Gastroesophageal sphincter (tissue), 4 donors: ENCODE results near the gene RRP8. TPM values are rescaled to one million over a fixed set of nuclear protein-coding genes. Genes with fewer than 3 reads are reported as not detected.
A peak's percentile ranks its signal among the peaks of the same experiment; 100 is the strongest.

Experiments
- ATAC-seq: fragments of 150-250 bp; one replicate; pipeline ENCODE4 v1.9.1; 2016; ENCODE audit warnings: mild to moderate bottlenecking, moderate library complexity
- H3K27ac ChIP-seq, 4 donors: fragments of 200-600 bp; sonication (generic) in 3 of 4; 1 replicate in 3 of 4; 2 replicates in 1 of 4; pipeline ENCODE4 v1.5.1; 2016 to 2019
- H3K27me3 ChIP-seq: fragments of 200-600 bp; sonication (generic); one replicate; pipeline ENCODE4 v1.5.1; 2019
- H3K36me3 ChIP-seq, 2 donors: fragments of 200-600 bp; sonication (generic); one replicate each; pipeline ENCODE4 v1.5.1; 2019; ENCODE audit warnings: control low read depth in 1 of 2
- H3K4me1 ChIP-seq, 3 donors: fragments of 200-600 bp; sonication (generic); 1 replicate in 2 of 3; 2 replicates in 1 of 3; pipeline ENCODE4 v1.5.1; 2016 to 2019; ENCODE audit warnings: control low read depth in 2 of 3
- H3K4me3 ChIP-seq, 2 donors: fragments of 200-600 bp; sonication (generic); one replicate each; pipeline ENCODE4 v1.5.1; 2019; ENCODE audit warnings: mild to moderate bottlenecking in 1 of 2, moderate library complexity in 1 of 2
- H3K9me3 ChIP-seq, 3 donors: fragments of 200-600 bp; sonication (generic); one replicate each; pipeline ENCODE4 v1.5.1; 2017 to 2019; ENCODE audit warnings: control low read depth in 2 of 3
- CTCF ChIP-seq, 4 experiments: fragments of 200-600 bp in 2 of 4; fragments of 450-650 bp in 2 of 4; sonication (generic) in 1 of 4; IDR thresholded peaks; one replicate each; pipeline ENCODE4 v1.5.1; 2017 to 2019; ENCODE audit warnings: antibody characterized with exemption in 4 of 4, mild to moderate bottlenecking in 2 of 4, moderate library complexity in 2 of 4
- EP300 ChIP-seq: sonication (generic); formaldehyde crosslinking; IDR thresholded peaks from one replicate; pipeline ENCODE4 v1.6.1; 2017; ENCODE audit warnings: antibody characterized with exemption, mild to moderate bottlenecking
- POLR2A ChIP-seq, 2 donors: fragments of 450-650 bp; IDR thresholded peaks; one replicate each; pipeline ENCODE4 v1.6.1; 2017; ENCODE audit warnings: antibody characterized with exemption in 2 of 2, mild to moderate bottlenecking in 2 of 2, moderate library complexity in 1 of 2
- POLR2AphosphoS5 ChIP-seq: sonication (generic); formaldehyde crosslinking; IDR thresholded peaks from one replicate; pipeline ENCODE4 v1.6.1; 2017; ENCODE audit warnings: antibody characterized with exemption
- whole genome bisulfite sequencing, 2 donors: methylation state at CpG; one replicate each; pipeline ENCODE4 v1.1.5; 2018; ENCODE audit warnings: low coverage in 1 of 2; 5-methylcytosine and 5-hydroxymethylcytosine counted together
- total RNA-seq, 4 donors: library from RNA; depleted of rRNA; stranded (reverse); fragments of >200 nt; gene quantifications; one replicate each; pipeline ENCODE4 v1.1.0, GENCODE V29; 2016

RRP8 gene
- total RNA-seq, 4 donors from 2014 or later = 25.7 to 32.4 (median 28.1) TPM

DNA sequence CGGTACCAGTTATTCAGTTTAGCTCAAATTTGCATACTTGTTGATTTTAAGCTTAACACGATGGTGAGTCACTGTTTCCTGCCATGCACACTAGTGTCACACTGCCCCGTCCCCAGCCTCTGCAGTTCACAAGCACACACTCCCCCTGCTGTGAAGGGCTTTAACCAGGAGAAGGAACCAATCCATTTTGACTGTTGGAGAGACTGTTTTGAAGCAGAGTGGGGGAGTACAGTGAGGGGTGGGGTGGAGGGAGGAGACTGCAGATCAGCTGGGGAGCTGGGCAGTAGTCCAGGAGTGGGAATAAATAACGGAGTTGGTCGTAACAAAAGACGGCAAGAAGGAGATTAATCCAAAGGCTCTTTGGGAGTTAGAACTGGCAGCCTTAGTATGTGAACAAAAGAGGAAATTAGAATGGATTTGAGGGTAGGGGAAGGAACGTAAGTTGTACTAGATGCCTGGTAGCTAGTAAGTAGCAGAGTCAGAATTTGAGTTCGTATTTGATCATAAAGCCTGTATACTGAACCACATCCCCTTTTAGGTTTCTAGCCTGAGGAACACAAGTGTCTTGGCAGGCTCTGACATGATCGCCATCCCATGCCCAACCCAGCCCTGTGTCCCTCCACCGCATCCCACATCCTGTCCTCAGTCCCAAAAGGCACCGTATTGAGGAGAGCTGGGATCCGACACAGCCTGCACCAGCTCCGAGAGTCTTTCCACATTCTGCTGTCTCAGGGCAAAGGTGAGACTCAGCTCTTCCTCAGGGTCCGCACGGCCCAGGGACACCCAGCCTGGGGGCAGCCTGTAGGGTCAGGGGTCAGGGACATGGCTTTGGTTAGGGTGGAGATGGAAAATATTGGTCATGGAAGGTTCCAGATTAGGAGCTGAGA is 14.9 kb upstream of the RRP8 start:
- TF ChIP-seq POLR2A (IDR thresholded peaks at IDR 0.05) = peak in 1 of 2 donors; percentile 19
- no peak for TF ChIP-seq EP300
- TF ChIP-seq POLR2AphosphoS5 = peak; percentile 82
- TF ChIP-seq CTCF (IDR thresholded peaks at IDR 0.05) = peak in 2 of 4 experiments; percentile 10 to 20
- WGBS, 2 donors = 6 to 10% methylated on average over 8 to 9 of the region's 15 CpGs
- Histone ChIP-seq H3K27me3 (no peaks in the 10 kb centered on the region), H3K27ac (peak overlapping the region; percentile 75 to 94 (median 92)), H3K9me3 (no peaks in the 10 kb centered on the region), H3K4me3 (peak overlapping the region; percentile 70 to 77), H3K36me3 (peaks cover 0 to 41% of the 10 kb centered on the region in 2 donors), H3K4me1 (peaks cover 0 to 36% (median 15%) of the 10 kb centered on the region in 3 donors)
- peak; percentile 5 for ATAC-seq

DNA sequence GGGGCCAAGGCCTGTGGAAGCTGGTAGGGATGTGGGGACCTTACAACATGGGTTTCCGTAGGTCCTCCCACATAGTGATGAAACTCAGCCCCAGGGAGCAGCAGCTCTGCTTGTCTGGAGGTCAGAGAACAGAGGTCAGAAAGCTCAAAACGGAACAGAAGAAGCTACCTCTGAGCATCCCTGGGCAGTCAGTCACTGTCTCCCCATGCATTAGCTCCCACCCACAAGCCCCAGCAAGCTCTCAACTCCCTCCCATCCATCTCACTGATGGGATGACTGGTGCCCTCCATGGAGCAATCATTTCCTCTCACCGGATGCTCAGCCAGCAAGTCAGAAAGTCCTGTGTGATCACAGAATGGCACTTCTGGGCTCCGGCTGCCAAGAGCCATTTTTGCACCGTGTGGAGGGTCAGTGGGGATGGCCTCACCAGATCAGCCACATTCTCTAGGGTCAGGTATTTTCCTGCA is 13.9 kb upstream of the RRP8 start:
- H3K9me3 ChIP-seq = no peaks in the 10 kb centered on the region
- no peak for ATAC-seq
- H3K27me3 ChIP-seq = no peaks in the 10 kb centered on the region
- 72 to 90% methylated on average over 2 to 3 of the region's 5 CpGs for WGBS, 2 donors
- H3K4me1 ChIP-seq = peaks cover 0 to 46% (median 15%) of the 10 kb centered on the region in 3 donors
- no peak for TF ChIP-seq POLR2AphosphoS5
- TF ChIP-seq POLR2A (IDR thresholded peaks at IDR 0.05) = no peak
- TF ChIP-seq CTCF (IDR thresholded peaks at IDR 0.05) = no peak
- TF ChIP-seq EP300 = no peak
- peaks cover 0 to 31% of the 10 kb centered on the region in 2 donors for H3K36me3 ChIP-seq
- peak overlapping the region in 1 of 2 donors; percentile 77 for H3K4me3 ChIP-seq
- peak overlapping the region in 2 of 4 donors; percentile 91 to 94 for H3K27ac ChIP-seq

DNA sequence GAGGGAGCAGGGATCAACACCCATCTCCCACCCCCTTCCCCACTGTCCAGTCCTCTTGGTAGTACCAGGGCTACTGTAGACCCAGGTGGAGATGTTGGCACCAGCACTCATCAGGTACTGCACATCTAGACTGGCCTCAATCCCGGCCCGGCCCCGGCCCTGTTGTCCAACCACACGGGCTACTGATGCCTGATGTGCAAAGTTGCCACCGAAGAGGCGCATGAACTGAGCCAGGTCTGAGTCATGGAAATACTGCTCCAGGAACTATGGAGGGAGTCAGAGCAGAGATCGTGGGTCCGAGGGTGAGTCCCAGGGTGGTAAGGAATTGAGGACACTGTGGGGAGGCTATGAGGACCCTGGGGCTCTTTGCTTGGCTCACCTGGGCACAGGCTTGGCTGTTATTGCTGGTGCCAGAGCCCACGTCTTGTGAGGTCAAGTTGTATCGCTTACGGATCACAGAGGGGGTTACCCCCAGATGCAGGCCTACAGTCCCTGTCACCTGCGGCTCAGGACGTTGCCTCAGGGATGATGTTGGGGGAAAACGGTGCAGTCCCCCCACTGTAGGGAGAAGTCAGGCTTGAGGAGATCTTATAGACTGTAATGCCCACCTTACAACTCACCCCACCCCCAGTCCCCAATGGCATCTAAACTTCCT is 13.3 kb upstream of the RRP8 start:
- H3K27ac ChIP-seq = peak overlapping the region in 2 of 4 donors; percentile 91 to 94
- H3K9me3 ChIP-seq = no peaks in the 10 kb centered on the region
- H3K27me3 ChIP-seq = no peaks in the 10 kb centered on the region
- no peak for ATAC-seq
- TF ChIP-seq EP300 (no peak), CTCF (IDR thresholded peaks at IDR 0.05) (no peak), POLR2A (IDR thresholded peaks at IDR 0.05) (no peak)
- no peak overlapping the region for H3K4me3 ChIP-seq
- WGBS, 2 donors = 85 to 98% methylated on average over 6 of the region's 14 CpGs
- peaks cover 0 to 30% of the 10 kb centered on the region in 2 donors for H3K36me3 ChIP-seq
- H3K4me1 ChIP-seq = peaks cover 0 to 46% (median 15%) of the 10 kb centered on the region in 3 donors

DNA sequence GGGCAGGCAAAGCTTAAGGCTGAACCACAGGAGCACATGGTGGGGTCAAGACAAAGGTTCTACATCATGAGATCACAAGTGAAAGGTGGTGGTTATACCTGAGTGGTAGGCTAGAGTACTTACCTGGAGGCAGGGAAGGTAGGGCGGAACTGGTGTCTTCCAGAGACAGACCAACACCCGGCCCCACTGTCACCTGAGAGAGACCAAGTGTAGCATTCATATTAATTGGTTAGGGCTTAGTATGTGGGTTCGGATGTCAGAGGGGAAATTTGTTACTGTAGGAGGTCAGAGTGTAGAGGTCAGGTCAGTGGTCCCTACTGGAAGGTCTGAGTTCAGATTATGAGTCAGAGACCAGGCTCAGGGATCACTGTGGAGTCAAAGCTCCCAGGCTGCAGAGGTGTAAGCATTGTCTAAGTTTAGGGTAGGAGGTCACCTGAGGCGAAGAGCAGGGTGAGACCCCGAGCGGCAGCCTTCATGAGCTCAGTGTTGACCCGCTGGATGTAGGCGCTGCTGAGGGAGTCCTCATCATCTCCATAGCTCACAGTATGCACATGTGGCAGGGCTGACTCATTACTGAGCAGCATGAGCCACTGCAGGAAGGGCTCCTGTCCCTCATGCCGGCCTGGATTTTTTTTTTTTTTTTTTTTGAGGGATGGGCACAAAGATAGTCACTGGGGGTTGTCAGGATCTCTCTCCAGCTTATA is 12.6 kb upstream of the RRP8 start:
- Histone ChIP-seq H3K9me3 (no peaks in the 10 kb centered on the region), H3K4me1 (peaks cover 0 to 52% (median 15%) of the 10 kb centered on the region in 3 donors), H3K27me3 (no peaks in the 10 kb centered on the region), H3K4me3 (no peak overlapping the region), H3K27ac (peak overlapping the region in 2 of 4 donors; percentile 28 to 99), H3K36me3 (peaks cover 0 to 32% of the 10 kb centered on the region in 2 donors)
- TF ChIP-seq EP300 = no peak
- ATAC-seq = no peak
- 89 to 90% methylated on average over 6 to 7 of the region's 9 CpGs for WGBS, 2 donors

GRCh38 chr11:6615046-6615445 is 11.6 kb upstream of the RRP8 start:
- peaks cover 2 to 59% (median 21%) of the 10 kb centered on the region in 3 donors for H3K4me1 ChIP-seq
- 82 to 86% methylated on average over 2 to 3 of the region's 5 CpGs for WGBS, 2 donors
- no peak overlapping the region for H3K4me3 ChIP-seq
- H3K27me3 ChIP-seq = no peaks in the 10 kb centered on the region
- H3K27ac ChIP-seq = peak overlapping the region in 2 of 4 donors; percentile 39 to 99
- no peak for ATAC-seq
- H3K9me3 ChIP-seq = no peaks in the 10 kb centered on the region
- no peak for TF ChIP-seq POLR2AphosphoS5
- TF ChIP-seq CTCF (IDR thresholded peaks at IDR 0.05) = no peak
- TF ChIP-seq EP300 = no peak
- no peak for TF ChIP-seq POLR2A (IDR thresholded peaks at IDR 0.05)
- peaks cover 0 to 42% of the 10 kb centered on the region in 2 donors for H3K36me3 ChIP-seq
